Erythroblast (primary cell): ENCODE measurements around the gene SLC15A3.

Experiments used
- GATA1 ChIP-seq: IDR thresholded peaks from 2 replicates; pipeline ENCODE4 v1.6.1; 2011; ENCODE audit warnings: low read depth, mild to moderate bottlenecking, control low read depth, low read length, moderate library complexity
- POLR2A ChIP-seq: IDR thresholded peaks from 2 replicates; pipeline ENCODE4 v1.6.1; 2011; ENCODE audit warnings: mild to moderate bottlenecking, low read length

DNA sequence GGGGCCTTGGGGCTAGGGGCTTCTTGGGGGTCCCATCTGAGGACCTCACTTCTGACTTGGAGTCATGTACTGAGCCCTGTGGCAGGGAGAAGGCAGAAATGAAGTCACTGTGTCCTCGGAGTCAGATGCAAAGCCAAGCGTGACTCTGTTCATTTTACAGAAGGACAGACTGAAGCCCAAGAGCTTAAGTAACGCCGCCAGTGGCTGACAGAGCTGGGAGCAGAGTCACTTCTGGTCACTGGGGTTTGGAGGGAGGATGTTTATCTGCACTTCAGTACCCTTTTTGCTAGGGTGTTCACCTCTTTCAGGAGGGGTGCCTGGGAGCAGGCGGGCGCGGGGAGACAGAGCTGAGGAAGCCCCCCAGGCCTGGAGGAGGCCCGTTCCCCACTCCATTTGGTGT is 30.2 kb upstream of the SLC15A3 start:
- TF ChIP-seq POLR2A = no peak
- TF ChIP-seq GATA1 = no peak
